CD14-positive monocyte (primary cell): ENCODE data around the gene NELFA. TPM values are rescaled to one million over a fixed set of nuclear protein-coding genes. Genes with fewer than 3 reads are reported as not detected.

Experiments
- DNase-seq, 3 donors: peaks; one replicate each; pipeline ENCODE4 v3.0.0-alpha.2; 2011 to 2022
- H2AFZ ChIP-seq: 2 replicates; pipeline ENCODE4 v1.6.0; 2012; ENCODE audit warnings: mild to moderate bottlenecking, low read depth, low read length, inconsistent platforms; ENCODE audit not compliant: insufficient read depth, poor library complexity, severe bottlenecking
- H3K27ac ChIP-seq, 2 donors: 1 replicate in 1 of 2; 2 replicates in 1 of 2; pipeline ENCODE4 v1.5.1; 2012 to 2013; ENCODE audit warnings: low read length in 2 of 2, control low read depth in 1 of 2, inconsistent platforms in 1 of 2, low read depth in 1 of 2, mild to moderate bottlenecking in 1 of 2
- H3K27me3 ChIP-seq, 2 donors: one replicate each; pipeline versions ENCODE4 v1.6.0 to v1.6.1; 2011 to 2013; ENCODE audit warnings: low read length in 2 of 2; ENCODE audit not compliant: control insufficient read depth in 2 of 2, insufficient read depth in 2 of 2
- H3K36me3 ChIP-seq, 2 donors: replicated peaks in 1 of 2; 1 replicate in 1 of 2; 2 replicates in 1 of 2; pipeline versions ENCODE4 v1.5.1 to v1.6.1; 2012 to 2013; ENCODE audit warnings: low read length in 2 of 2, control low read depth in 1 of 2, inconsistent platforms in 1 of 2, mild to moderate bottlenecking in 1 of 2; ENCODE audit not compliant: insufficient read depth in 2 of 2, control insufficient read depth in 1 of 2
- H3K4me1 ChIP-seq, 2 donors: 1 replicate in 1 of 2; 2 replicates in 1 of 2; pipeline versions ENCODE4 v1.5.1 to v1.6.1; 2012 to 2013; ENCODE audit warnings: low read length in 2 of 2, control low read depth in 1 of 2, inconsistent platforms in 1 of 2, mild to moderate bottlenecking in 1 of 2, moderate library complexity in 1 of 2; ENCODE audit not compliant: insufficient read depth in 2 of 2, control insufficient read depth in 1 of 2
- H3K4me2 ChIP-seq: replicated peaks from 2 replicates; pipeline ENCODE3; 2012; ENCODE audit warnings: low read length, moderate library complexity, mild to moderate bottlenecking; ENCODE audit not compliant: poor library complexity, severe bottlenecking; ENCODE audit errors: extremely low read depth
- H3K4me3 ChIP-seq, 3 experiments: fragments of 200-600 bp in 1 of 3; sonication (generic) in 1 of 3; replicated peaks in 1 of 3; 1 replicate in 2 of 3; 2 replicates in 1 of 3; pipeline ENCODE4 v1.5.1; 2011 to 2013; ENCODE audit warnings: low read length in 3 of 3, mild to moderate bottlenecking in 3 of 3, control low read depth in 2 of 3, low read depth in 2 of 3, inconsistent platforms in 1 of 3, moderate library complexity in 1 of 3
- H3K79me2 ChIP-seq: 2 replicates; pipeline ENCODE4 v1.6.0; 2012; ENCODE audit warnings: mild to moderate bottlenecking, control low read depth, inconsistent platforms, low read length, moderate library complexity; ENCODE audit not compliant: insufficient read depth
- H3K9ac ChIP-seq: 2 replicates; pipeline ENCODE4 v1.6.0; 2017; ENCODE audit warnings: low read length, mild to moderate bottlenecking; ENCODE audit not compliant: insufficient read depth, poor library complexity, severe bottlenecking
- H3K9me3 ChIP-seq, 2 donors: replicated peaks in 1 of 2; 1 replicate in 1 of 2; 2 replicates in 1 of 2; pipeline versions ENCODE4 v1.5.1 to v1.6.1; 2012 to 2013; ENCODE audit warnings: low read length in 2 of 2, control low read depth in 1 of 2; ENCODE audit not compliant: control insufficient read depth in 1 of 2, insufficient read depth in 1 of 2
- H4K20me1 ChIP-seq: 2 replicates; pipeline ENCODE4 v1.6.0; 2012; ENCODE audit warnings: mild to moderate bottlenecking, low read length, control low read depth, moderate library complexity; ENCODE audit not compliant: insufficient read depth
- H3K27ac Mint-ChIP-seq, 7 donors: one replicate each; pipeline ENCODE4 v1.8.0; 2020; ENCODE audit warnings: mild to moderate bottlenecking in 7 of 7, mixed read lengths in 7 of 7, moderate library complexity in 6 of 7, inconsistent platforms in 2 of 7
- H3K27me3 Mint-ChIP-seq, 3 donors: one replicate each; pipeline ENCODE4 v1.8.0; 2021 to 2022; ENCODE audit warnings: low read depth in 3 of 3, mild to moderate bottlenecking in 3 of 3, mixed read lengths in 3 of 3, moderate library complexity in 3 of 3, inconsistent platforms in 1 of 3
- H3K36me3 Mint-ChIP-seq, 2 donors: one replicate each; pipeline ENCODE4 v1.8.0; 2020; ENCODE audit warnings: mixed read lengths in 2 of 2, inconsistent platforms in 1 of 2, mild to moderate bottlenecking in 1 of 2
- H3K4me1 Mint-ChIP-seq: one replicate; pipeline ENCODE4 v1.8.0; 2020; ENCODE audit warnings: mild to moderate bottlenecking, mixed read lengths
- H3K4me3 Mint-ChIP-seq, 2 donors: one replicate each; pipeline ENCODE4 v1.8.0; 2020; ENCODE audit warnings: mild to moderate bottlenecking in 2 of 2, mixed read lengths in 2 of 2, moderate library complexity in 1 of 2
- H3K9me3 Mint-ChIP-seq, 7 donors: one replicate each; pipeline ENCODE4 v1.8.0; 2020 to 2022; ENCODE audit warnings: mixed read lengths in 7 of 7, mild to moderate bottlenecking in 6 of 7, moderate library complexity in 6 of 7, inconsistent platforms in 2 of 7
- WGBS: methylation state at CpG from one replicate; pipeline ENCODE4 v1.1.5; 2013; ENCODE audit warnings: missing lambda C conversion rate; ENCODE audit not compliant: insufficient coverage; 5-methylcytosine and 5-hydroxymethylcytosine counted together
- intact Hi-C, 2 donors: fragments of 100-400 bp; cut with micrococcal nuclease; formaldehyde crosslinking; loops; one replicate each; pipeline versions ENCODE4 v1.15.0 to v1.15.1; 2023
- polyA plus RNA-seq, 3 donors: library from polyadenylated mRNA; depleted of rRNA in 1 of 3; unstranded in 2 of 3; stranded (reverse) in 1 of 3; fragments of 300-500 nt in 2 of 3; fragments of >200 nt in 1 of 3; fragmentation: Illumina TruSeq in 2 of 3; gene quantifications; 1 replicate in 2 of 3; 2 replicates in 1 of 3; pipeline ENCODE4 v1.2.3, GENCODE V29; 2012 to 2021
- TF ChIP-seq, protein P1 (sequence below): fragments of 200-600 bp; IDR thresholded peaks from one replicate; pipeline ENCODE4 v1.8.0; 2022; ENCODE audit warnings: antibody characterized with exemption, mild to moderate bottlenecking

Gene NELFA
- polyA plus RNA-seq, 3 donors = 10.0 to 22.1 (median 10.5) TPM

DNA sequence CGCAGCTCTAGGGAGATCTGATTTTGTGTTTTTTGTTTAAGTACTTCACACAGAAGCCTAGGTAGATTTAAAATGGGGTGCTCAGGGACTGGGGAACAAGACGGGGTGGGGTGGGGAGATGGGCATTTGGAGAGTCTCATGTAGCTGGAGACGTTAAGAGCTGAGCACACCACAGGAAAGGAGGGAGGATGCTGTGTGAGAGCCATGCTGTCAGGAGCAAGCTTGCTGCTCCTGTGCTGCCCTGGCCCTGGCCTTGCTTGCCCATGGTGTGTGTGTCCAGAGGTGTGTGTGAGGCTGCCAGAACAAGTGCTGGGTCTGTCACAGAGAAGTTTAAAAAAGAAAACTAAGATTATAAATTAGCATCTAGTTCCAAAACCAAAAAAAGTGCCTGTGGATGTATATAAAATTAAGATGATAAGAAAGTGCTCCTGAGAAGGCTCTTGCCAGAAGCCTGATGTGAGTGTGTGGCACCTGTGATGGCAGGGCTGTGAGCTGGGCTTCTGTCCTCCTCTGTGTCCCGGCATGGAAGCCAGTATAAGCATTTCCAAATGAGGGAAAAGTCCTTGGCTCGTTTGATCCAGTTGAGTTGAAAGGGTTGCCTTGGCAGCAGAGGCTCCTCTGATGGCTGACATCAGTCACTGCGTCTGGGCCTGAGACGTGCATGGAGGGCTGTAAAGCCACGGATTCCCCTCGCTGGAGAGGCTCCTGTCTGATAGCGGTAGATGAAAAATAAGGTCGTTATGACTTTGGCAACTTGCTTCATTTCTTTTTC, 63.5 kb downstream of the NELFA start:
- TF ChIP-seq, protein P1, sequence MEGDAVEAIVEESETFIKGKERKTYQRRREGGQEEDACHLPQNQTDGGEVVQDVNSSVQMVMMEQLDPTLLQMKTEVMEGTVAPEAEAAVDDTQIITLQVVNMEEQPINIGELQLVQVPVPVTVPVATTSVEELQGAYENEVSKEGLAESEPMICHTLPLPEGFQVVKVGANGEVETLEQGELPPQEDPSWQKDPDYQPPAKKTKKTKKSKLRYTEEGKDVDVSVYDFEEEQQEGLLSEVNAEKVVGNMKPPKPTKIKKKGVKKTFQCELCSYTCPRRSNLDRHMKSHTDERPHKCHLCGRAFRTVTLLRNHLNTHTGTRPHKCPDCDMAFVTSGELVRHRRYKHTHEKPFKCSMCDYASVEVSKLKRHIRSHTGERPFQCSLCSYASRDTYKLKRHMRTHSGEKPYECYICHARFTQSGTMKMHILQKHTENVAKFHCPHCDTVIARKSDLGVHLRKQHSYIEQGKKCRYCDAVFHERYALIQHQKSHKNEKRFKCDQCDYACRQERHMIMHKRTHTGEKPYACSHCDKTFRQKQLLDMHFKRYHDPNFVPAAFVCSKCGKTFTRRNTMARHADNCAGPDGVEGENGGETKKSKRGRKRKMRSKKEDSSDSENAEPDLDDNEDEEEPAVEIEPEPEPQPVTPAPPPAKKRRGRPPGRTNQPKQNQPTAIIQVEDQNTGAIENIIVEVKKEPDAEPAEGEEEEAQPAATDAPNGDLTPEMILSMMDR = no peak
- H3K27me3 Mint-ChIP-seq = peaks cover 0 to 1% (median 0%) of the 10 kb centered on the region in 3 donors

DNA sequence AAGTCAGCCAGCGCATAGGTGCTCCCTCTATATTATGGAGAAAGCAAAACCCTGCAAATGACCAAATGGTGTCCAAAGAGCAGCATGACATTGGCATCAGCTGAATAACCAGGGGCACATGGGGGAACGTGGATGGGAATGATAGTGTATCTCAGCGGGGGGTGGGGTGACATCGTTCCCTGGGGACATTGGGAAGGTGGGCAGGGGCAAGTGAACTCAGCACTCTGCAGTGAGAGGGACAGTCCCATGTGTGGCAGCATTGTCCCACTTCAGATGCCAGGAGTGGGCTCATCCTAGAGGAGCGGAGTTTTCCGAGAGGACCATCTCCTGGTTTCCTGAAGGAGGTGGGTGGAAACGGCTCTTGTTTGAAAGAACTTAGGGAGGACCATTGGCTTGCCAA, 64.8 kb downstream of the NELFA start:
- no peaks in the 10 kb centered on the region for H4K20me1 ChIP-seq
- H3K4me2 ChIP-seq = no peak overlapping the region
- Mint-ChIP-seq H3K27me3 (peaks cover 0 to under 1% (median 0%) of the 10 kb centered on the region in 3 donors), H3K4me1 (no peaks in the 10 kb centered on the region), H3K4me3 (no peak overlapping the region), H3K27ac (peak overlapping the region in 3 of 7 donors; percentile 6 to 59 (median 37)), H3K36me3 (peaks cover 62 to 80% of the 10 kb centered on the region in 2 donors), H3K9me3 (no peaks in the 10 kb centered on the region)
- H2AFZ ChIP-seq = no peak overlapping the region
- TF ChIP-seq, protein P1 = no peak
- H3K9ac ChIP-seq = no peak overlapping the region
- no peaks in the 10 kb centered on the region for H3K79me2 ChIP-seq
- no peak overlapping the region for H3K4me3 ChIP-seq
- no peaks in the 10 kb centered on the region for H3K9me3 ChIP-seq
- H3K36me3 ChIP-seq = peaks cover 49 to 93% of the 10 kb centered on the region in 2 donors
- H3K27me3 ChIP-seq = no peaks in the 10 kb centered on the region
- WGBS = 100% methylated on average over 3 of the region's 7 CpGs
- no peak for DNase-seq
- intact Hi-C loops = no loop called here
- no peaks in the 10 kb centered on the region for H3K4me1 ChIP-seq
- no peak overlapping the region for H3K27ac ChIP-seq

More for the DNA sequence above, 63.5 kb downstream of the NELFA start:
- no peak for DNase-seq
- Histone ChIP-seq H3K4me3 (no peak overlapping the region), H3K36me3 (peaks cover 38 to 92% of the 10 kb centered on the region in 2 donors), H3K79me2 (no peaks in the 10 kb centered on the region), H2AFZ (no peak overlapping the region), H3K4me1 (no peaks in the 10 kb centered on the region), H3K27me3 (no peaks in the 10 kb centered on the region), H4K20me1 (no peaks in the 10 kb centered on the region), H3K9ac (no peak overlapping the region), H3K27ac (no peak overlapping the region), H3K4me2 (no peak overlapping the region), H3K9me3 (no peaks in the 10 kb centered on the region)
- 89% methylated on average over 8 of the region's 11 CpGs for WGBS
- Mint-ChIP-seq H3K9me3 (no peaks in the 10 kb centered on the region), H3K4me1 (no peaks in the 10 kb centered on the region), H3K4me3 (no peak overlapping the region), H3K36me3 (peaks cover 51 to 78% of the 10 kb centered on the region in 2 donors), H3K27ac (peak overlapping the region in 3 of 7 donors; percentile 13 to 61 (median 51))
- intact Hi-C loops = no loop called here
